Smooth muscle cell (in vitro differentiated cells): ENCODE results near the gene MYLK4. TPM values are rescaled to one million over a fixed set of nuclear protein-coding genes. Genes with fewer than 3 reads are reported as not detected.

ENCODE experiments used
- DNase-seq: peaks from one replicate; lab custom pipeline; 2025; ENCODE audit not compliant: unreplicated experiment; lab: John Stamatoyannopoulos, UW
- H2AFZ ChIP-seq: fragments of 200-600 bp; sonication (generic); 2 replicates; pipeline ENCODE4 v1.6.0; 2016; ENCODE audit warnings: antibody characterized with exemption, low read depth, mild to moderate bottlenecking
- H3F3A ChIP-seq: fragments of 200-600 bp; sonication (generic); 2 replicates; pipeline ENCODE4 v1.6.0; 2017; ENCODE audit warnings: antibody characterized with exemption, low read depth
- H3K27ac ChIP-seq: fragments of 200-600 bp; sonication (generic); 2 replicates; pipeline ENCODE4 v1.5.1; 2016; ENCODE audit warnings: low read depth, mild to moderate bottlenecking
- H3K27me3 ChIP-seq: fragments of 200-600 bp; sonication (generic); 2 replicates; pipeline ENCODE4 v1.6.1; 2016; ENCODE audit warnings: low read depth, mild to moderate bottlenecking
- H3K36me3 ChIP-seq: fragments of 200-600 bp; sonication (generic); 2 replicates; pipeline ENCODE4 v1.5.1; 2016; ENCODE audit warnings: low read depth
- H3K4me1 ChIP-seq: fragments of 200-600 bp; sonication (generic); 2 replicates; pipeline ENCODE4 v1.5.1; 2016; ENCODE audit warnings: low read depth
- H3K4me2 ChIP-seq: fragments of 200-600 bp; sonication (generic); 2 replicates; pipeline ENCODE4 v1.6.0; 2016; ENCODE audit warnings: mild to moderate bottlenecking
- H3K4me3 ChIP-seq: fragments of 200-600 bp; sonication (generic); 2 replicates; pipeline ENCODE4 v1.5.1; 2016; ENCODE audit warnings: mild to moderate bottlenecking
- H3K79me2 ChIP-seq: fragments of 200-600 bp; sonication (generic); 2 replicates; pipeline ENCODE4 v1.6.0; 2016; ENCODE audit warnings: low read depth, mild to moderate bottlenecking
- H3K9ac ChIP-seq: fragments of 200-600 bp; sonication (generic); 2 replicates; pipeline ENCODE4 v1.6.0; 2016; ENCODE audit warnings: low read depth
- H3K9me3 ChIP-seq: fragments of 200-600 bp; sonication (generic); replicated peaks from 2 replicates; pipeline ENCODE4 v1.5.1; 2016; ENCODE audit warnings: low read depth
- H4K20me1 ChIP-seq: fragments of 200-600 bp; sonication (generic); 2 replicates; pipeline ENCODE4 v1.6.0; 2016; ENCODE audit warnings: low read depth
- CTCF ChIP-seq: fragments of 200-600 bp; sonication (generic); IDR thresholded peaks from 2 replicates; pipeline ENCODE4 v1.5.1; 2017; ENCODE audit warnings: borderline replicate concordance, mild to moderate bottlenecking, antibody characterized with exemption; ENCODE audit not compliant: insufficient read depth, poor library complexity, severe bottlenecking
- WGBS: methylation state at CpG from one replicate; pipeline ENCODE4 v1.1.7; 2016; ENCODE audit warnings: low lambda C conversion rate; 5-methylcytosine and 5-hydroxymethylcytosine counted together
- polyA plus RNA-seq: library from polyadenylated mRNA; unstranded; fragments of >200 nt; fragmentation: Nextera tagmentation; extraction: Ambion mirVana; gene quantifications from 2 replicates; pipeline ENCODE4 v1.2.1, GENCODE V29; 2016
- total RNA-seq: library from RNA; depleted of rRNA; stranded (reverse); fragments of >200 nt; gene quantifications from 2 replicates; pipeline ENCODE4 v1.2.3, GENCODE V29; 2014

The MYLK4 gene
- total and polyA plus RNA-seq, 2 experiments from 2014 or later, result 0.21 to 0.90 TPM

DNA sequence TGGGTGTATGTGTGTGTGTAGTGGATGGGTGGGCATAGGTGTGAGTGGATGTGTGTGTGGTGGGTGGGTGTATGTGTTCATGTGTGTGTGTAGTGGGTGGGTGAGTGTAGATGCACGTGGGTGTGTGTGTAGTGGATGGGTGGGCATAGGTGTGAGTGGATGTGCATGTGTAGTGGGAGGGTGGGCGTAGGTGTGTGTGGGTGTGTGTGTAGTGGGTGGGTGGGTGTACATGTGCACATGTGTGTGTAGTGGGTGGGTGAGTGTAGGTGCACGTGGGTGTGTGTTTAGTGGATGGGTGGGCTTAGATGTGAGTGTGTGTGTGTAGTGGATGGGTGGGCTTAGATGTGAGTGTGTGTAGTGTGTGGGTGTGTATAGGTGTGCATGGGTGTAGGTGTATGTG is 104.4 kb downstream of the MYLK4 start:
- no peak overlapping the region for H3K27ac ChIP-seq
- H3K79me2 ChIP-seq, result no peaks in the 10 kb centered on the region
- H3K4me2 ChIP-seq, result no peak overlapping the region
- H3K4me3 ChIP-seq, result no peak overlapping the region
- H4K20me1 ChIP-seq, result no peaks in the 10 kb centered on the region
- no peak overlapping the region for H2AFZ ChIP-seq
- no peaks in the 10 kb centered on the region for H3K27me3 ChIP-seq
- DNase-seq, result no peak
- H3K4me1 ChIP-seq, result no peaks in the 10 kb centered on the region
- H3K9ac ChIP-seq, result no peak overlapping the region
- no peak for TF ChIP-seq CTCF
- no peaks in the 10 kb centered on the region for H3K36me3 ChIP-seq
- H3F3A ChIP-seq, result no peaks in the 10 kb centered on the region
- H3K9me3 ChIP-seq, result no peaks in the 10 kb centered on the region
- 90% methylated on average over 2 of the region's 3 CpGs for WGBS

- H3K4me3 ChIP-seq, result no peak overlapping the region
- no peak for TF ChIP-seq CTCF
- H3K27ac ChIP-seq, result no peak overlapping the region
- H3K4me1 ChIP-seq, result no peaks in the 10 kb centered on the region
- H3F3A ChIP-seq, result no peaks in the 10 kb centered on the region
- no peak for DNase-seq
- H3K9ac ChIP-seq, result no peak overlapping the region
- no peaks in the 10 kb centered on the region for H4K20me1 ChIP-seq
- no peaks in the 10 kb centered on the region for H3K36me3 ChIP-seq
- H3K9me3 ChIP-seq, result no peaks in the 10 kb centered on the region
- 96% methylated on average over 5 of the region's 5 CpGs for WGBS
- H3K79me2 ChIP-seq, result no peaks in the 10 kb centered on the region
- no peak overlapping the region for H2AFZ ChIP-seq
- no peak overlapping the region for H3K4me2 ChIP-seq
- H3K27me3 ChIP-seq, result no peaks in the 10 kb centered on the region
Observed at GRCh38 chr6:2643935-2644539, 106.7 kb downstream of the MYLK4 start.

DNA sequence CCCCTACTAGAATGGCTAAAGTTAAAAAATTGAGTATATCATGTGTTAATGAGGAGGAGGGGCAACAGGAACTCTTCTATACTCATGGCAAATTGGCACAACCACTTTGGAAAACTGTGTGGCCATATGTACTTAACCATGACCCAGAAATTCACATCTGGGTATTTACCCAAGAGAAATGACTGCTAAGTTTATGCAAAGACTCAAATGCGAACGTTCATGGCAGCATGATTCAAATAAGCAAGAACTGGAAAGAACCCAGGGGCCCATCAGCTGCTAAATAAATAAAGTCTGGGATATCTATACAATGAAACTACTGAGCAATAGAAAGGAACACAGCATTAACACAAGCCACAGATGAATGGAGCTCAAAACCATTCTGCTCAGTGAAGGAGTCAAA is 107.6 kb downstream of the MYLK4 start:
- H4K20me1 ChIP-seq, result no peaks in the 10 kb centered on the region
- no peak overlapping the region for H3K9ac ChIP-seq
- H3K27ac ChIP-seq, result no peak overlapping the region
- DNase-seq, result no peak
- H3K4me3 ChIP-seq, result no peak overlapping the region
- H3F3A ChIP-seq, result no peaks in the 10 kb centered on the region
- no peak overlapping the region for H3K4me2 ChIP-seq
- no peaks in the 10 kb centered on the region for H3K79me2 ChIP-seq
- no peaks in the 10 kb centered on the region for H3K4me1 ChIP-seq
- 91% methylated on average over 2 of the region's 2 CpGs for WGBS
- no peaks in the 10 kb centered on the region for H3K9me3 ChIP-seq
- TF ChIP-seq CTCF, result no peak
- H2AFZ ChIP-seq, result no peak overlapping the region
- H3K36me3 ChIP-seq, result no peaks in the 10 kb centered on the region
- H3K27me3 ChIP-seq, result no peaks in the 10 kb centered on the region

DNA sequence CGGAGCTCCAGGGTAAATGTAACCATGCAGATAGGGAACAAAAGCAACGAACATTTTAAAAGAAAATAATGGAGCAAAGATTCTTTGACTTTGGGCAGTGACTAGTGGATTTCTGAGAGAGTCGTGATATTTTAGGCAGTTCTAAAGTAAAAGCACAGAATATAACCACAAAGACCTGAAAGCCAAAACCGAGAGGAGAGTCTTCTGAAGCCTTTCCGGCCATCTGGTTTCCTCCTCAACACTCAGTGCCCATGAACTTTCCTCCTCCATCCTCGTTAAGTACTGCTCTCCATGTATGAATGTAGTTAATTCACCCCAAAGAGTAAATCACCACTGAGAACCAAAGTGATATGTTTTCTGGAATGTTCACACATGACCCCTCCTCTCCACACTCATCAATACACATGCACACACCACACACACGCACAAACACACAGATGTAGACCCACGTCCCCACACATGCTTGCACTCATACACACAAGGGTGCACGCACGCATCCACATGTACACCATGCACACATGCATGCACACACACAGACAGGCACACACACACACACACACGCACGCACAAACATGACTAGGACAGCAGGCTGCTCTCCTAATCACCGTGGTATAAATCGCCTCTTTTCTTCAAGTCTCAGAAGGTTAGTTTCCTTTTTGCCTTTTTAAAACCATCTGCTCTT is 109.5 kb downstream of the MYLK4 start:
- 91% methylated on average over 14 of the region's 14 CpGs for WGBS
- no peak for TF ChIP-seq CTCF
- H2AFZ ChIP-seq, result no peak overlapping the region

More for the DNA sequence above, 109.5 kb downstream of the MYLK4 start:
- Histone ChIP-seq H3K27me3 (no peaks in the 10 kb centered on the region), H3F3A (no peaks in the 10 kb centered on the region), H3K4me1 (no peaks in the 10 kb centered on the region), H3K9me3 (no peaks in the 10 kb centered on the region), H3K36me3 (no peaks in the 10 kb centered on the region), H4K20me1 (no peaks in the 10 kb centered on the region), H3K4me3 (no peak overlapping the region), H3K79me2 (no peaks in the 10 kb centered on the region), H3K9ac (no peak overlapping the region), H3K4me2 (no peak overlapping the region), H3K27ac (no peak overlapping the region)
- DNase-seq, result no peak
